Measurements from ENCODE around the gene TM7SF2. TPM values are rescaled to one million over a fixed set of nuclear protein-coding genes. Genes with fewer than 3 reads are reported as not detected.

Gene TM7SF2
- total RNA-seq, result 10 to 100 TPM; 26.1 to 26.2 TPM

DNA sequence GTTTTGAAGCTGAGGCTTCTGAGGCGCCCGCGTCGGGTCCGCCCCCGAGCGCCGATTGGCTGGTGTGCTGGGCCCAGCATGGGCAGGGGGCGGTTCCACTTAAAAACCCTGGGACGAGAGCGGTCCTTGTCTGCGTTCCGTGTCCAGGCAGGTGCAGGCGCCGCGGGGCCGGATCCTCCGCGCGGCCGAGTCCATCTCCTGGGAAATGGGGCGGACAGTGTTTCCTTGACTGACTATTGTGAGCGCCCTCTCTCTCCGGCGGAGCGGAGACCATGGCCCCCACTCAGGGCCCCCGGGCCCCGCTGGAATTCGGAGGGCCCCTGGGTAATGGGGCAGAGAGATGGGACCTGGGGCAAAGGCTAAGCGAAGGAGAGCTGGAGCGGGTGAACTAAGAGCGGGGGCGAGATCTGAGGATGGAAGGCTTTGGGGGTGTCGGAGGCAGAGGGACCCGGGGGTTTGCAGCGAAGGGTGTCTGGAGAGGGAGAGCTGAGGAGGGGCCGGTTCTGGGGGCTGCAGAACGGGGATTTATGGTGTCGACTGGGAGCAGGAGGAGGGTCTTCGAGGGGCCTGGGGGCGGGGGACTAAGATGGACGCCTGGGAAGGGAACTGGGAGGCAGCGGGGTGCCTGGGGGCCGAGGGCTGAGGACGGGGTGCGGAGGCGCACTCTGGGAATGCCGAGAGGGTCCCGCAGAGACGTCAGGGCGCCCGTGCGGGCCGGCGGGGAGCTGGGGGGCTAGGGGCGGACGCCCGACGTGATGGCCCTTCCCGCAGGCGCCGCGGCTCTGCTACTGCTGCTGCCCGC is at the start of gene TM7SF2:
Gene TM7SF2 (plus strand): TSS at position 129 of the 802 bp plus-strand sequence. CDS start 144 bp downstream, at position 273.
- Mint-ChIP-seq H3K27me3 (no peaks in the 10 kb centered on the region), H3K4me1 (peaks cover 30% of the 10 kb centered on the region), H3K36me3 (peaks cover 2% of the 10 kb centered on the region), H3K4me3 (peak within 1 kb of the TSS; percentile 88), H3K27ac (peak within 1 kb of the TSS; percentile 91), H3K9me3 (no peaks in the 10 kb centered on the region)
- ATAC-seq (ENCODE audit: low read depth) (peak; percentile 75), DNase-seq (peak; percentile 95)
- POLR2A ChIA-PET, result interaction anchor here (0.6 to 4.1 kb wide), 13 partner anchors 10 to 230 kb away, joined by 3 to 40 read pairs (median 5); partner anchors contain the start of genes ARL2, CAPN1, FAU and MRPL49

GRCh38 chr11:65063532-65063931 is 48.1 kb upstream of the TM7SF2 start:
- Mint-ChIP-seq H3K9me3 (no peaks in the 10 kb centered on the region), H3K36me3 (no peaks in the 10 kb centered on the region), H3K27me3 (no peaks in the 10 kb centered on the region), H3K4me3 (no peak overlapping the region), H3K4me1 (peaks cover 12% of the 10 kb centered on the region), H3K27ac (no peak overlapping the region)
- ATAC-seq (ENCODE audit: low read depth) (no peak), DNase-seq (no peak)
- POLR2A ChIA-PET, result interaction anchor here (0.6 kb wide), 1 partner anchor 161 kb away, joined by 3 read pairs; no protein-coding TSS in a partner anchor

DNA sequence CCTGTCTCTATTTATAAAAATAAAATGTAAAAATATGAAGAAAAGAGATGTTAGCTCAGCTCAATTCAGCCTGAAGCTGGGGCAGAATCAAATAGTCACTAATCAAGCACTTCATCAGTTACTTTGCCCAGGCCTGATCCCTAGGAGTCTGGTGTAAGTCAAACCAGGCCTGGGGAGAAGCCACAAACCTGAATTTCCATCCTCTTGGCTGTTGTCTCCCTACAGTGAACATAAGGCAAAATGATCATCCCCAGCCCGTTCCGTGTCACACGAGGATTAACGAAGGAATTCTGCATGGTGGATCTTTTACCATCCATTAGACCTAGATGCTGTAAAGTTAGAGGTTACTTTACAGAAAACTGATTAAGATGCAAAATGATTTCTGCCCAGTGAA is 46.8 kb upstream of the TM7SF2 start:
- Mint-ChIP-seq H3K9me3 (no peaks in the 10 kb centered on the region), H3K27me3 (no peaks in the 10 kb centered on the region), H3K27ac (no peak overlapping the region), H3K36me3 (no peaks in the 10 kb centered on the region), H3K4me3 (no peak overlapping the region), H3K4me1 (peaks cover 14% of the 10 kb centered on the region)
- POLR2A ChIA-PET, result no interaction called here
- ATAC-seq (ENCODE audit: low read depth) (no peak), DNase-seq (no peak)

DNA sequence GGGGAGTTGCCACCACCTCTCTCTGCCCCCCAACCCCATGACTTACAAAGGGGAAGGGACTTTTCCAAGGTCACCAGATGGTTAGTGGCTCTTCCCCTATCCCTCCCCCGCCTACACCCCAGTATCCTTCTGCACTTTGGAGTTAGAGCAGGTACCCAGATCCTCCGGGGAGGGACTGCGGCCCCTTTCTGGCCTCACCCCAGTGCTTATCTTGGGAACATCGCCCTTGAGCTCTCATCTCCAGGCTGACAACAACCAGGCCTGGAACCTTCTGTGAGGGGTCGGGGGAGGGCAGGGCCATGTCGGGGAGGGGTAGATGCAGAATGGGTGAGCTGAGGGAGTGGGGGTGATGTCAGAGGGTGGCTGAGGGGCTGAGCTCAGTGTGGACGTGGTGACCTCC is 45.8 kb upstream of the TM7SF2 start:
- no peak for ATAC-seq (ENCODE audit: low read depth)
- no peaks in the 10 kb centered on the region for H3K27me3 Mint-ChIP-seq
- POLR2A ChIA-PET, result interaction anchor here (0.6 kb wide), 1 partner anchor 359 kb away, joined by 3 read pairs; no protein-coding TSS in a partner anchor

GRCh38 chr11:65066315-65066714 is 45.4 kb upstream of the TM7SF2 start:
- H3K36me3 Mint-ChIP-seq, result no peaks in the 10 kb centered on the region
- H3K9me3 Mint-ChIP-seq, result no peaks in the 10 kb centered on the region
- no peak overlapping the region for H3K4me3 Mint-ChIP-seq
- no peak for DNase-seq
- ATAC-seq (ENCODE audit: low read depth), result no peak
- H3K27ac Mint-ChIP-seq, result no peak overlapping the region
- no peaks in the 10 kb centered on the region for H3K27me3 Mint-ChIP-seq
- POLR2A ChIA-PET, result no interaction called here
- H3K4me1 Mint-ChIP-seq, result peaks cover 4% of the 10 kb centered on the region

More for the DNA sequence above, 45.8 kb upstream of the TM7SF2 start:
- peaks cover 9% of the 10 kb centered on the region for H3K4me1 Mint-ChIP-seq
- H3K36me3 Mint-ChIP-seq, result no peaks in the 10 kb centered on the region
- H3K9me3 Mint-ChIP-seq, result no peaks in the 10 kb centered on the region
- DNase-seq, result no peak
- no peak overlapping the region for H3K4me3 Mint-ChIP-seq
- H3K27ac Mint-ChIP-seq, result no peak overlapping the region

- no peaks in the 10 kb centered on the region for H3K36me3 Mint-ChIP-seq
- no peak overlapping the region for H3K27ac Mint-ChIP-seq
- POLR2A ChIA-PET, result no interaction called here
- no peak overlapping the region for H3K4me3 Mint-ChIP-seq
- H3K27me3 Mint-ChIP-seq, result no peaks in the 10 kb centered on the region
- DNase-seq (no peak), ATAC-seq (ENCODE audit: low read depth) (no peak)
- no peaks in the 10 kb centered on the region for H3K9me3 Mint-ChIP-seq
- peaks cover 4% of the 10 kb centered on the region for H3K4me1 Mint-ChIP-seq
These were observed 44.8 kb upstream of the TM7SF2 start for GRCh38 chr11:65066805-65067291.

DNA sequence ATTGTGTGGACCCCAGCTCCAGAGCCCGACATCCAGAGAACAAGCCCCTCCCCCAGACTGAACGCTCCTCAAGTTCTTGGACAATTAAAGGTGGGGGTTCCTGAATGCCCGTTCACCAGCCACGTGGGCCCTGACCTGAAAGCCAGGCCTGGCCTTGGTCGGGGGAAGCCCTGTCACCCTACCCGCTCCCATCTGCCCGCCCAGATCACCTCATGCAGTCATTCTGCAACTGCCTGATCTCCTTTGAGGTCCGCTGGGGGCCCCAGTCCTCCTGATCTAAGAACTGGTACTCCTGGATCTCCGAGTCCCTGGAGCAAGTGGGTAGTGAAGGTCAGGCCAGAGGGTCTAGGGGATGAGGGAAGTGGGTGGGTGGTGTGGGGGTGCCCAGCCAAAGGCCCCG is 44.2 kb upstream of the TM7SF2 start:
- Mint-ChIP-seq H3K9me3 (no peaks in the 10 kb centered on the region), H3K36me3 (no peaks in the 10 kb centered on the region), H3K4me3 (no peak overlapping the region), H3K4me1 (peaks cover 4% of the 10 kb centered on the region), H3K27ac (no peak overlapping the region), H3K27me3 (no peaks in the 10 kb centered on the region)
- DNase-seq (no peak), ATAC-seq (ENCODE audit: low read depth) (no peak)
- POLR2A ChIA-PET, result no interaction called here

GRCh38 chr11:65069217-65069616 is 42.5 kb upstream of the TM7SF2 start:
- no peak for ATAC-seq (ENCODE audit: low read depth)
- Mint-ChIP-seq H3K9me3 (no peaks in the 10 kb centered on the region), H3K27me3 (no peaks in the 10 kb centered on the region), H3K36me3 (no peaks in the 10 kb centered on the region), H3K4me3 (no peak overlapping the region), H3K27ac (no peak overlapping the region), H3K4me1 (peaks cover 4% of the 10 kb centered on the region)
- no peak for DNase-seq
- POLR2A ChIA-PET, result interaction anchor here (0.5 kb wide), 1 partner anchor 53 kb away, joined by 3 read pairs; no protein-coding TSS in a partner anchor

DNA sequence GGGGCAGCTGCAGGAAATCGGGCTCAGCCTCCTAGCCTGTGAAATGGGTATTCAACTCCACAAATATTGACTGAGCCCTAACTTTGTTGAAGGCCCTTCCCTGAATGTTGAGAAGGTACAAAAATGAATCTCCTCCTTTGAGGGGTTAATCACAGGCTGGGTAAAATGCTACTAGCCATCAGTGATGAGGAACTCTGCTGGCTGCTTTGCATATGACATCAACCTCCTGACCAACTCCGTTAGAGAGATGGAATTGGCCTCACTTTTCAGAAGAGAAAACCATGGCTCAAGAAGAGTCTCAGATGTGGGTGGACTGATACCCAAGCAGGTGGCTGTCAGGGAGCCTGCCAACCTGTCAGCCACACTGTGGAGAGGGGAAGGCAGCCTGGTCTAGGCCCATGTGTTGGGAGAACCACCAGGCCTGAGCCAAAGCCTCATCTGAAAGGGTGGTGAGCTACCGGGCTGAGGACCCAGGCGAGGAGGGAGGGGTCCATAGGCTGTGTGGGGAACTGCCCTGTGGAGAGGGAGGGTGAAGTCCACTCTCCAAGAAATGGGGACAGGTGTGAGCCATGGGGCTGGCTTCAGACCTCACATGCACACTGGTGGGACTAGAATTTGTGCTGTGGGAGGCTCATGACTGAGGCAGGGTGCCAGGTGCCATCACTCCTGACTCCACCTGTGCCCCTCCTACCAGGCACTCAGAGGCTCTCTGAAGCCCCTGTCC is 39.6 kb upstream of the TM7SF2 start:
- no peak overlapping the region for H3K27ac Mint-ChIP-seq
- H3K27me3 Mint-ChIP-seq, result no peaks in the 10 kb centered on the region
- DNase-seq (no peak), ATAC-seq (ENCODE audit: low read depth) (no peak)
- H3K9me3 Mint-ChIP-seq, result no peaks in the 10 kb centered on the region
- no peak overlapping the region for H3K4me3 Mint-ChIP-seq
- H3K36me3 Mint-ChIP-seq, result peaks cover 13% of the 10 kb centered on the region
- H3K4me1 Mint-ChIP-seq, result peaks cover 8% of the 10 kb centered on the region
- POLR2A ChIA-PET, result no interaction called here

GRCh38 chr11:65072631-65072966 is 39.1 kb upstream of the TM7SF2 start:
- POLR2A ChIA-PET, result no interaction called here
- H3K9me3 Mint-ChIP-seq, result no peaks in the 10 kb centered on the region
- peaks cover 12% of the 10 kb centered on the region for H3K4me1 Mint-ChIP-seq
- ATAC-seq (ENCODE audit: low read depth), result no peak
- H3K27me3 Mint-ChIP-seq, result no peaks in the 10 kb centered on the region
- DNase-seq, result no peak
- no peak overlapping the region for H3K4me3 Mint-ChIP-seq
- peaks cover 15% of the 10 kb centered on the region for H3K36me3 Mint-ChIP-seq
- no peak overlapping the region for H3K27ac Mint-ChIP-seq

- peak overlapping the region; percentile 21 for H3K27ac Mint-ChIP-seq
- H3K4me3 Mint-ChIP-seq, result no peak overlapping the region
- H3K36me3 Mint-ChIP-seq, result peaks cover 38% of the 10 kb centered on the region
- no peaks in the 10 kb centered on the region for H3K27me3 Mint-ChIP-seq
- DNase-seq, result no peak
- peaks cover 44% of the 10 kb centered on the region for H3K4me1 Mint-ChIP-seq
- POLR2A ChIA-PET, result no interaction called here
- no peak for ATAC-seq (ENCODE audit: low read depth)
- no peaks in the 10 kb centered on the region for H3K9me3 Mint-ChIP-seq
These were observed 34.2 kb upstream of the TM7SF2 start for GRCh38 chr11:65077451-65077850.

DNA sequence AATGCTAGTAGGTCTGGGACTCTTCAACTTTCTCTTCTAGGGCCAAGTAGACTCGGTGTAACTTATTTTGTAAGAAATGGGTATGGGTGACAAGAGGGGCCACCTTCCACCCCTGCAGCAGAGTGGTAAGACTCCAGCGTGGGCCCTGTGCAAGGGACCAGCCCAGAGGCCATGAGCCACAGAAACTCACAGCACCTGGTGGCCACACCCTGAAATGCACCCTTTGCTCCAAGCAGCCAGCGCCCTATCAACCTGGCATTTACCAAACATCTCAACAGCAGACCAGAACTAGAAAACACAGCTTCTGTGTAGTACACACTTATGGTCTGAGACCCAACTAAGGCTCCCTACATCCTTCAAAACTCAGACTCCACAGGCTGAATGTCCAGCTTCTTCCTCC is 33.5 kb upstream of the TM7SF2 start:
- POLR2A ChIA-PET, result no interaction called here
- peak overlapping the region; percentile 85 for H3K27ac Mint-ChIP-seq
- peaks cover 50% of the 10 kb centered on the region for H3K4me1 Mint-ChIP-seq
- H3K27me3 Mint-ChIP-seq, result no peaks in the 10 kb centered on the region
- ATAC-seq (ENCODE audit: low read depth), result peak; percentile 85
- H3K9me3 Mint-ChIP-seq, result no peaks in the 10 kb centered on the region
- peak overlapping the region; percentile 53 for H3K4me3 Mint-ChIP-seq
- peak; percentile 76 for DNase-seq
- H3K36me3 Mint-ChIP-seq, result peaks cover 44% of the 10 kb centered on the region

DNA sequence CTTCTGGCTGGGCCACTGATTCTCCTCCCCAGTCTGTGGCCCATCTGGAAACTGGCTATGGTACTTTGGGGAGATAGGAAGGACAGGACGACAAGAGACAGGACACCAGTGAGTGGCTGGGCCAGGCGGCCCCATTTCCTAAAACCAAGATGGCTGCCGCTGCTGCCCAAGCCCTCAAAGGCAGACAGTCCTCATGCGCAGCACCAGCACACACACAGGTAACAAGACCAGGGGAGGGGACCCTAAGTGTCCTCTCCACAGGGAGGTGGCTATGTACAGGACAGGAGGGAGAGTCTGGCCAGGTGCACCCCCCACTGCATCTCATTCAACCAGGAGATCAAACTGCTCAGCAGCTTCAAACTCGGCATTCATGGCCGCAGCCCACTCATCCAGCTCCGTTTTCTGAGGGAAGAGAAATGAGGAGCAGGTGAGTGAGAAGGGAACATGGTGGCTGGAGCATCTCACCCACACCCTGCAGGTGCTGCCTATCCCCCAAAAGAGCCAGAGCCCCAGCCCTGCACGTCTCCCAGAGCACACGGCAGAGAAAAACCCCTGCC is 32.8 kb upstream of the TM7SF2 start:
- POLR2A ChIA-PET, result interaction anchor here (1.1 kb wide), 1 partner anchor 39 kb away, joined by 4 read pairs; no protein-coding TSS in a partner anchor
- peak overlapping the region; percentile 53 for H3K4me3 Mint-ChIP-seq
- ATAC-seq (ENCODE audit: low read depth), result no peak
- H3K36me3 Mint-ChIP-seq, result peaks cover 44% of the 10 kb centered on the region
- no peak for DNase-seq
- H3K9me3 Mint-ChIP-seq, result no peaks in the 10 kb centered on the region
- H3K27ac Mint-ChIP-seq, result peak overlapping the region; percentile 85
- peaks cover 51% of the 10 kb centered on the region for H3K4me1 Mint-ChIP-seq
- no peaks in the 10 kb centered on the region for H3K27me3 Mint-ChIP-seq

Data from activated naive CD8-positive, alpha-beta T cell treated with anti-CD3 and anti-CD28 coated beads, Interleukin-2, amount 10 ng/mL, durations not matched to agents 7 days and 5 days (primary cell).